ENCODE results near the gene FPGT. TPM values are rescaled to one million over a fixed set of nuclear protein-coding genes. Genes with fewer than 3 reads are reported as not detected.

FPGT gene
- total RNA-seq, 1 experiment from 2014 or later = 4.6 TPM

DNA sequence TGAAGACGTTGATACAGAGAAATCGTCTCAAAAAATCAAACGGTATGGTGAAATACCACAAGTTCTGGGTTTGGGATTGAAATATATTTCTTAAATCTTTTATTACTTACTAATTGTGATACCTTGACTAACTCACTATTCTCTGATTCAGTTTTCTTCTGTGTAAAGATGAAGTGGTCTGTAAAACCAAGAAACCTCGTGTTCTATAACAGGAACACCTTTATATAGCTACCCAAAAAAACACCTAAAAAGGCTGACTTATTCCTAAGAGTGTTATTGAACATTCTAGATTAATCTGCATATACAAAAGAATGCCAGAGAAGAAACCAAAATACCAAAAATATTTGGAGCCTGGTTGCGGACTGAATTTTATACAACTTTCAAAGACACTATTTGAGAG is 787 bp upstream of the FPGT start:
- H2AFZ ChIP-seq (ENCODE audit: low read length) = peak overlapping the region; percentile 99
- ChIA-PET POLR2A (ENCODE audit: unreplicated experiment) (no interaction called here), CTCF (no interaction called here)
- H3F3A ChIP-seq (ENCODE audit: low read length, unreplicated experiment) = no peaks in the 10 kb centered on the region
- BruUV-seq (replicated peaks) = no TSS peak
- intact Hi-C loops (cut with micrococcal nuclease) = loop anchor here (2.0 to 10.0 kb wide), 3 partner anchors 158 to 536 kb away; partner anchors contain the start of genes CRYZ and TYW3
- peak overlapping the region; percentile 81 for H3K9ac ChIP-seq (ENCODE audit: low read length)
- H3K4me3 ChIP-seq (ENCODE audit: low read length) = peak overlapping the region; percentile 80
- no peaks in the 10 kb centered on the region for H3K27me3 ChIP-seq (ENCODE audit: low read length)
- H4K20me1 ChIP-seq (ENCODE audit: low read length) = no peaks in the 10 kb centered on the region
- peaks cover 12% of the 10 kb centered on the region; the same call in 1 of the 2 replicates for H3K4me1 ChIP-seq (ENCODE audit: insufficient read depth, low read length)
- H3K36me3 ChIP-seq (ENCODE audit: low read depth, low read length) = no peaks in the 10 kb centered on the region
- H3K79me2 ChIP-seq (ENCODE audit: low read length) = no peaks in the 10 kb centered on the region
- no peak for ATAC-seq
- H3K9me2 ChIP-seq (replicated peaks; ENCODE audit: low read length) = no peaks in the 10 kb centered on the region
- TF ChIP-seq, protein P1, sequence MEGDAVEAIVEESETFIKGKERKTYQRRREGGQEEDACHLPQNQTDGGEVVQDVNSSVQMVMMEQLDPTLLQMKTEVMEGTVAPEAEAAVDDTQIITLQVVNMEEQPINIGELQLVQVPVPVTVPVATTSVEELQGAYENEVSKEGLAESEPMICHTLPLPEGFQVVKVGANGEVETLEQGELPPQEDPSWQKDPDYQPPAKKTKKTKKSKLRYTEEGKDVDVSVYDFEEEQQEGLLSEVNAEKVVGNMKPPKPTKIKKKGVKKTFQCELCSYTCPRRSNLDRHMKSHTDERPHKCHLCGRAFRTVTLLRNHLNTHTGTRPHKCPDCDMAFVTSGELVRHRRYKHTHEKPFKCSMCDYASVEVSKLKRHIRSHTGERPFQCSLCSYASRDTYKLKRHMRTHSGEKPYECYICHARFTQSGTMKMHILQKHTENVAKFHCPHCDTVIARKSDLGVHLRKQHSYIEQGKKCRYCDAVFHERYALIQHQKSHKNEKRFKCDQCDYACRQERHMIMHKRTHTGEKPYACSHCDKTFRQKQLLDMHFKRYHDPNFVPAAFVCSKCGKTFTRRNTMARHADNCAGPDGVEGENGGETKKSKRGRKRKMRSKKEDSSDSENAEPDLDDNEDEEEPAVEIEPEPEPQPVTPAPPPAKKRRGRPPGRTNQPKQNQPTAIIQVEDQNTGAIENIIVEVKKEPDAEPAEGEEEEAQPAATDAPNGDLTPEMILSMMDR (conservative IDR thresholded peaks at IDR 0.05; ENCODE audit: low read depth, low read length) = no peak
- TF ChIP-seq EZH2 (IDR thresholded peaks at IDR 0.05; ENCODE audit: low read length, unreplicated experiment) = no peak
- no peak for TF ChIP-seq EZH2phosphoT487 (IDR thresholded peaks at IDR 0.05; ENCODE audit: borderline replicate concordance, low read length)
- H3K9me3 ChIP-seq (ENCODE audit: low read length) = no peaks in the 10 kb centered on the region
- H3K27ac ChIP-seq (ENCODE audit: low read length) = no peak overlapping the region
- peak overlapping the region; percentile 88 for H3K4me2 ChIP-seq (ENCODE audit: low read length)
- DNase-seq = no peak

DNA sequence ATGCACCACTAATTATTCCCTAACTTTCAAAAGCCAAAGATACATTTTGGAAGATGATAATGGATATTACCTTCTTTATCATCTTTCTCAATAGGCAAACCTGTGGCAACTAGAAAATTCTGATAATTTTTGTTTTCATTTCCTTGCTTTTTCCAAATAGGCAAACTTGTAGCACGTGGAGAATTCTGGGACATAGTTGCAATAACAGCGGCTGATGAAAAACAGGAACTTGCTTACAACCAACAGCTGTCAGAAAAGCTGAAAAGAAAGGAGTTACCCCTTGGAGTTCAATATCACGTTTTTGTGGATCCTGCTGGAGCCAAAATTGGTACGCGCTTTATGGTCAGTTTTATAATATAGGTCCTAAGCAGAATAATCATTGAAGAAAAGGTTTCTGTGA is 1.5 kb downstream of the FPGT start:
- Histone ChIP-seq H3K9me2 (replicated peaks; ENCODE audit: low read length) (no peaks in the 10 kb centered on the region), H3K79me2 (ENCODE audit: low read length) (no peaks in the 10 kb centered on the region), H3K9me3 (ENCODE audit: low read length) (no peaks in the 10 kb centered on the region), H3K27me3 (ENCODE audit: low read length) (no peaks in the 10 kb centered on the region), H3K27ac (ENCODE audit: low read length) (no peak overlapping the region), H3K9ac (ENCODE audit: low read length) (no peak overlapping the region), H4K20me1 (ENCODE audit: low read length) (no peaks in the 10 kb centered on the region), H3F3A (ENCODE audit: low read length, unreplicated experiment) (no peaks in the 10 kb centered on the region), H2AFZ (ENCODE audit: low read length) (no peak overlapping the region), H3K4me1 (ENCODE audit: insufficient read depth, low read length) (peaks cover 12% of the 10 kb centered on the region; the same call in 1 of the 2 replicates), H3K4me2 (ENCODE audit: low read length) (peak overlapping the region; percentile 88), H3K36me3 (ENCODE audit: low read depth, low read length) (no peaks in the 10 kb centered on the region), H3K4me3 (ENCODE audit: low read length) (peak overlapping the region; percentile 80; the same call in 1 of the 2 replicates)
- POLR2A ChIA-PET (ENCODE audit: unreplicated experiment) = no interaction called here
- CTCF ChIA-PET = no interaction called here
- BruUV-seq (replicated peaks) = no TSS peak
- DNase-seq (no peak), ATAC-seq (no peak)
- TF ChIP-seq EZH2 (IDR thresholded peaks at IDR 0.05; ENCODE audit: low read length, unreplicated experiment) (no peak), EZH2phosphoT487 (IDR thresholded peaks at IDR 0.05; ENCODE audit: borderline replicate concordance, low read length) (no peak)
- TF ChIP-seq, protein P1 (conservative IDR thresholded peaks at IDR 0.05; ENCODE audit: low read depth, low read length) = no peak
- intact Hi-C loops (cut with micrococcal nuclease) = loop anchor here (5.0 to 10.0 kb wide), 2 partner anchors 155 to 493 kb away; no protein-coding TSS in a partner anchor

DNA sequence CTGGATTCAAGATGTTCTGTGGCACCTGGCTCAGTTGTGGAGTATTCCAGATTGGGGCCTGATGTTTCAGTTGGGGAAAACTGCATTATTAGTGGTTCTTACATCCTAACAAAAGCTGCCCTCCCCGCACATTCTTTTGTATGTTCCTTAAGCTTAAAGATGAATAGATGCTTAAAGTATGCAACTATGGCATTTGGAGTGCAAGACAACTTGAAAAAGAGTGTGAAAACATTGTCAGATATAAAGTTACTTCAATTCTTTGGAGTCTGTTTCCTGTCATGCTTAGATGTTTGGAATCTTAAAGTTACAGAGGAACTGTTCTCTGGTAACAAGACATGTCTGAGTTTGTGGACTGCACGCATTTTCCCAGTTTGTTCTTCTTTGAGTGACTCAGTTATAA is 7.2 kb downstream of the FPGT start:
- H2AFZ ChIP-seq (ENCODE audit: low read length) = no peak overlapping the region
- intact Hi-C loops (cut with micrococcal nuclease) = no loop called here
- TF ChIP-seq EZH2 (IDR thresholded peaks at IDR 0.05; ENCODE audit: low read length, unreplicated experiment) = no peak
- no peaks in the 10 kb centered on the region for H4K20me1 ChIP-seq (ENCODE audit: low read length)
- H3K79me2 ChIP-seq (ENCODE audit: low read length) = no peaks in the 10 kb centered on the region
- H3K9me3 ChIP-seq (ENCODE audit: low read length) = no peaks in the 10 kb centered on the region
- H3K4me1 ChIP-seq (ENCODE audit: insufficient read depth, low read length) = no peaks in the 10 kb centered on the region
- ATAC-seq (no peak), DNase-seq (no peak)
- POLR2A ChIA-PET (ENCODE audit: unreplicated experiment) = no interaction called here
- H3K27ac ChIP-seq (ENCODE audit: low read length) = no peak overlapping the region
- CTCF ChIA-PET = no interaction called here
- H3K9me2 ChIP-seq (replicated peaks; ENCODE audit: low read length) = no peaks in the 10 kb centered on the region
- no peaks in the 10 kb centered on the region for H3K27me3 ChIP-seq (ENCODE audit: low read length)
- no peaks in the 10 kb centered on the region for H3F3A ChIP-seq (ENCODE audit: low read length, unreplicated experiment)
- no TSS peak for BruUV-seq (replicated peaks)
- H3K36me3 ChIP-seq (ENCODE audit: low read depth, low read length) = no peaks in the 10 kb centered on the region
- no peak overlapping the region for H3K9ac ChIP-seq (ENCODE audit: low read length)
- no peak overlapping the region for H3K4me3 ChIP-seq (ENCODE audit: low read length)
- H3K4me2 ChIP-seq (ENCODE audit: low read length) = no peak overlapping the region

Data from PC-3 (cell line).